CD14-positive monocyte (primary cell): Measurements from ENCODE around the gene APOBEC3H. TPM values are rescaled to one million over a fixed set of nuclear protein-coding genes. Genes with fewer than 3 reads are reported as not detected.

ENCODE experiments used
- DNase-seq, 3 donors: peaks; one replicate each; pipeline ENCODE4 v3.0.0-alpha.2; 2011 to 2022
- H2AFZ ChIP-seq: 2 replicates; pipeline ENCODE4 v1.6.0; 2012; ENCODE audit warnings: mild to moderate bottlenecking, low read depth, low read length, inconsistent platforms; ENCODE audit not compliant: insufficient read depth, poor library complexity, severe bottlenecking
- H3K27ac ChIP-seq, 2 donors: 1 replicate in 1 of 2; 2 replicates in 1 of 2; pipeline ENCODE4 v1.5.1; 2012 to 2013; ENCODE audit warnings: low read length in 2 of 2, control low read depth in 1 of 2, inconsistent platforms in 1 of 2, low read depth in 1 of 2, mild to moderate bottlenecking in 1 of 2
- H3K27me3 ChIP-seq, 2 donors: one replicate each; pipeline versions ENCODE4 v1.6.0 to v1.6.1; 2011 to 2013; ENCODE audit warnings: low read length in 2 of 2; ENCODE audit not compliant: control insufficient read depth in 2 of 2, insufficient read depth in 2 of 2
- H3K36me3 ChIP-seq, 2 donors: replicated peaks in 1 of 2; 1 replicate in 1 of 2; 2 replicates in 1 of 2; pipeline versions ENCODE4 v1.5.1 to v1.6.1; 2012 to 2013; ENCODE audit warnings: low read length in 2 of 2, control low read depth in 1 of 2, inconsistent platforms in 1 of 2, mild to moderate bottlenecking in 1 of 2; ENCODE audit not compliant: insufficient read depth in 2 of 2, control insufficient read depth in 1 of 2
- H3K4me1 ChIP-seq, 2 donors: 1 replicate in 1 of 2; 2 replicates in 1 of 2; pipeline versions ENCODE4 v1.5.1 to v1.6.1; 2012 to 2013; ENCODE audit warnings: low read length in 2 of 2, control low read depth in 1 of 2, inconsistent platforms in 1 of 2, mild to moderate bottlenecking in 1 of 2, moderate library complexity in 1 of 2; ENCODE audit not compliant: insufficient read depth in 2 of 2, control insufficient read depth in 1 of 2
- H3K4me2 ChIP-seq: replicated peaks from 2 replicates; pipeline ENCODE3; 2012; ENCODE audit warnings: low read length, moderate library complexity, mild to moderate bottlenecking; ENCODE audit not compliant: poor library complexity, severe bottlenecking; ENCODE audit errors: extremely low read depth
- H3K4me3 ChIP-seq, 3 experiments: fragments of 200-600 bp in 1 of 3; sonication (generic) in 1 of 3; replicated peaks in 1 of 3; 1 replicate in 2 of 3; 2 replicates in 1 of 3; pipeline ENCODE4 v1.5.1; 2011 to 2013; ENCODE audit warnings: low read length in 3 of 3, mild to moderate bottlenecking in 3 of 3, control low read depth in 2 of 3, low read depth in 2 of 3, inconsistent platforms in 1 of 3, moderate library complexity in 1 of 3
- H3K79me2 ChIP-seq: 2 replicates; pipeline ENCODE4 v1.6.0; 2012; ENCODE audit warnings: mild to moderate bottlenecking, control low read depth, inconsistent platforms, low read length, moderate library complexity; ENCODE audit not compliant: insufficient read depth
- H3K9ac ChIP-seq: 2 replicates; pipeline ENCODE4 v1.6.0; 2017; ENCODE audit warnings: low read length, mild to moderate bottlenecking; ENCODE audit not compliant: insufficient read depth, poor library complexity, severe bottlenecking
- H3K9me3 ChIP-seq, 2 donors: replicated peaks in 1 of 2; 1 replicate in 1 of 2; 2 replicates in 1 of 2; pipeline versions ENCODE4 v1.5.1 to v1.6.1; 2012 to 2013; ENCODE audit warnings: low read length in 2 of 2, control low read depth in 1 of 2; ENCODE audit not compliant: control insufficient read depth in 1 of 2, insufficient read depth in 1 of 2
- H4K20me1 ChIP-seq: 2 replicates; pipeline ENCODE4 v1.6.0; 2012; ENCODE audit warnings: mild to moderate bottlenecking, low read length, control low read depth, moderate library complexity; ENCODE audit not compliant: insufficient read depth
- H3K27ac Mint-ChIP-seq, 7 donors: one replicate each; pipeline ENCODE4 v1.8.0; 2020; ENCODE audit warnings: mild to moderate bottlenecking in 7 of 7, mixed read lengths in 7 of 7, moderate library complexity in 6 of 7, inconsistent platforms in 2 of 7
- H3K27me3 Mint-ChIP-seq, 3 donors: one replicate each; pipeline ENCODE4 v1.8.0; 2021 to 2022; ENCODE audit warnings: low read depth in 3 of 3, mild to moderate bottlenecking in 3 of 3, mixed read lengths in 3 of 3, moderate library complexity in 3 of 3, inconsistent platforms in 1 of 3
- H3K36me3 Mint-ChIP-seq, 2 donors: one replicate each; pipeline ENCODE4 v1.8.0; 2020; ENCODE audit warnings: mixed read lengths in 2 of 2, inconsistent platforms in 1 of 2, mild to moderate bottlenecking in 1 of 2
- H3K4me1 Mint-ChIP-seq: one replicate; pipeline ENCODE4 v1.8.0; 2020; ENCODE audit warnings: mild to moderate bottlenecking, mixed read lengths
- H3K4me3 Mint-ChIP-seq, 2 donors: one replicate each; pipeline ENCODE4 v1.8.0; 2020; ENCODE audit warnings: mild to moderate bottlenecking in 2 of 2, mixed read lengths in 2 of 2, moderate library complexity in 1 of 2
- H3K9me3 Mint-ChIP-seq, 7 donors: one replicate each; pipeline ENCODE4 v1.8.0; 2020 to 2022; ENCODE audit warnings: mixed read lengths in 7 of 7, mild to moderate bottlenecking in 6 of 7, moderate library complexity in 6 of 7, inconsistent platforms in 2 of 7
- WGBS: methylation state at CpG from one replicate; pipeline ENCODE4 v1.1.5; 2013; ENCODE audit warnings: missing lambda C conversion rate; ENCODE audit not compliant: insufficient coverage; 5-methylcytosine and 5-hydroxymethylcytosine counted together
- intact Hi-C, 2 donors: fragments of 100-400 bp; cut with micrococcal nuclease; formaldehyde crosslinking; loops; one replicate each; pipeline versions ENCODE4 v1.15.0 to v1.15.1; 2023
- polyA plus RNA-seq, 3 donors: library from polyadenylated mRNA; depleted of rRNA in 1 of 3; unstranded in 2 of 3; stranded (reverse) in 1 of 3; fragments of 300-500 nt in 2 of 3; fragments of >200 nt in 1 of 3; fragmentation: Illumina TruSeq in 2 of 3; gene quantifications; 1 replicate in 2 of 3; 2 replicates in 1 of 3; pipeline ENCODE4 v1.2.3, GENCODE V29; 2012 to 2021
- TF ChIP-seq, protein P1 (sequence below): fragments of 200-600 bp; IDR thresholded peaks from one replicate; pipeline ENCODE4 v1.8.0; 2022; ENCODE audit warnings: antibody characterized with exemption, mild to moderate bottlenecking

Gene APOBEC3H
- polyA plus RNA-seq, 3 donors: 0.28 TPM; not detected in 2

DNA sequence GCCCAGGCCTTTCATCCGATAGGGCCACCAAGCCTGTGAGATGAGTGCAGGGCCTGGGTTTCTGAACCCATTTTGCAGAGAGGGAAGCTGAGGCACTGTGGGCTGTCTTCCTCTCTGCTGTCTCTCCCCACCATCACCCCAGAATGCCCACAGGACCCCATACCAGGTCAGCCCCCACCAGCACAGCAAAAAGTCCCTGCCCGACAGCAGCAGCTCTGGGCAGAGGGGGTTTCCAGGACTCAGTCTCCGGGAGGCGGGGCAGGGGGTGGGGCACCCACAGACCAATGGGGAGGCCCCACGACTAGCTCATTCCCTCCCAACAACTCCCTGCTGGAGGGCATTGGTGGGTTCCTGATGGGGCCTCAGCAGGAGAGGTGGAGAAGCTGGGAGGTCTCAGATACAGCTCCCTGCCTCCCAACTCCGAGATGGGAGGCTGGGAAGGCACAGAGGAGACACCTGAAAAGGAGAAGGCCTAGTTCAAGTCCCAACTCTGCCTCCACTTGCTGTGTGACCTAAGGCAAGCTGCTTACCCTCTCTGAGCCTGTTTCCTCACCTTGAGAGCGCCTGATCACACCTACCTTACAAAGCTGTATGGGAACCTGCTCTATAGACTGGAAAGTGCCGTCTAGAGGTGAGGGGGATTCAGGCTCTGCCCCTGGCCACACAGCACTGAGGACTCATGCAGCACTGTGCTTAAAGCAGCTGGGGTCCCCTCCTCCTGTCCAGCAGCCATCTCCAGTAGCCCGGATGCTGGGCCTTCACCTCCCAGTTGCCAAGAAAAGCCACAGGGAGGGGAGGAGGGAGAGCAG is 51.9 kb downstream of the APOBEC3H start:
- Histone ChIP-seq H4K20me1 (no peaks in the 10 kb centered on the region), H2AFZ (no peak overlapping the region), H3K27me3 (peaks cover 9 to 11% of the 10 kb centered on the region in 2 donors), H3K27ac (no peak overlapping the region), H3K4me1 (peaks cover 37 to 47% of the 10 kb centered on the region in 2 donors), H3K9me3 (no peaks in the 10 kb centered on the region), H3K36me3 (peaks cover 2 to 20% of the 10 kb centered on the region in 2 donors), H3K4me2 (no peak overlapping the region), H3K4me3 (no peak overlapping the region), H3K9ac (no peak overlapping the region), H3K79me2 (no peaks in the 10 kb centered on the region)
- 93% methylated on average over 4 of the region's 9 CpGs for WGBS
- Mint-ChIP-seq H3K9me3 (peaks cover 0 to 6% (median 5%) of the 10 kb centered on the region in 7 donors), H3K27ac (peak overlapping the region in 2 of 7 donors; percentile 55 to 60), H3K4me1 (peaks cover 40% of the 10 kb centered on the region), H3K4me3 (no peak overlapping the region), H3K36me3 (peaks cover 8 to 16% of the 10 kb centered on the region in 2 donors), H3K27me3 (peaks cover 8 to 13% (median 12%) of the 10 kb centered on the region in 3 donors)
- TF ChIP-seq, protein P1, sequence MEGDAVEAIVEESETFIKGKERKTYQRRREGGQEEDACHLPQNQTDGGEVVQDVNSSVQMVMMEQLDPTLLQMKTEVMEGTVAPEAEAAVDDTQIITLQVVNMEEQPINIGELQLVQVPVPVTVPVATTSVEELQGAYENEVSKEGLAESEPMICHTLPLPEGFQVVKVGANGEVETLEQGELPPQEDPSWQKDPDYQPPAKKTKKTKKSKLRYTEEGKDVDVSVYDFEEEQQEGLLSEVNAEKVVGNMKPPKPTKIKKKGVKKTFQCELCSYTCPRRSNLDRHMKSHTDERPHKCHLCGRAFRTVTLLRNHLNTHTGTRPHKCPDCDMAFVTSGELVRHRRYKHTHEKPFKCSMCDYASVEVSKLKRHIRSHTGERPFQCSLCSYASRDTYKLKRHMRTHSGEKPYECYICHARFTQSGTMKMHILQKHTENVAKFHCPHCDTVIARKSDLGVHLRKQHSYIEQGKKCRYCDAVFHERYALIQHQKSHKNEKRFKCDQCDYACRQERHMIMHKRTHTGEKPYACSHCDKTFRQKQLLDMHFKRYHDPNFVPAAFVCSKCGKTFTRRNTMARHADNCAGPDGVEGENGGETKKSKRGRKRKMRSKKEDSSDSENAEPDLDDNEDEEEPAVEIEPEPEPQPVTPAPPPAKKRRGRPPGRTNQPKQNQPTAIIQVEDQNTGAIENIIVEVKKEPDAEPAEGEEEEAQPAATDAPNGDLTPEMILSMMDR: no peak
- intact Hi-C loops: no loop called here
- peak in 1 of 3 donors; percentile 40 for DNase-seq

DNA sequence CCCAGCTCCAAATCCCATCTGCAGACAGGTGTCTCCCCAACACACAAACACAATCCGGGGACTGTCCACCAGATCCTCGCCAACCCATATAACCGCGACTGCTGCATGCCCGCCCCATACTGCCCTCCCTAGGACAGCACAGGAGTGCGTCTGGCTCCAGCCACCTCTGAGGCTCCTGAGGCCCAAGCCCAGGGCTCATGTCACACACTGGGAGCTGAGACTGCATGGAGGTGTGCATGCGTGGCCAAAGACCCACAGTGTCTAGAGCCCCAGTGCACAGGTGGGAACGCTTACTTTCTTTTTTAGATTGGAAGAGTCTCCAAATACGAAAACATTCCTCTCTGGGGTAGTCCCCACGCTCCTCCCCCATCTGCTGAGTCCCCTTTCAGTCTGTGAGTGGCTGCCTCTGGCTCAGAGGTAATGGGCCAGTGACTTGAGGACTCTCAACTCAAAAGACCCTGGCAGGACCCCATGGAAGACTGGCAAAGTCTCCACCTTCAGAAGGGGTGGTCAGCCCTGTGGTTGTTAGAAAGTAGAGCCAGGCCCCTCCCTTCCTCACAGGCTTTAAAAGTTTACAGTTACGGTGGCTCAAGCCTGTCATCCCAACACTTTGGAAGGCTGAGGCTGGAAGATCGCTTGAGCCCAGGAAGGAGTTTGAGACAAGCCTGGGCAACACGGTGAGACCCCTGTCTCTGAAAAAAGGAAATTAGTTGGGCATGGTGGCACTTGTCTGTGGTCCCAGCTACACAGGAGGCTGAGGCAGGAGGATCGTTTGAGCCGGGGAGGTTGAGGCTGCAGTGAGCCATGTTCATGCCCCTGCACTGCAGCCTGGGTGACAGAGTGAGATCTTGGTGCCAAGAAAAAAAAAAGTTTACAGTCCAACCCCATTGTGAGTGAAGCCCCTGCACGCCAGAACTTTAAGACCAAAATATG is 53.1 kb downstream of the APOBEC3H start:
- TF ChIP-seq, protein P1: no peak
- Histone ChIP-seq H3K27ac (no peak overlapping the region), H3K27me3 (peaks cover 17 to 24% of the 10 kb centered on the region in 2 donors), H3K9me3 (no peaks in the 10 kb centered on the region), H3K9ac (no peak overlapping the region), H3K4me1 (peaks cover 26 to 34% of the 10 kb centered on the region in 2 donors), H3K4me3 (no peak overlapping the region), H3K4me2 (no peak overlapping the region), H3K79me2 (no peaks in the 10 kb centered on the region), H3K36me3 (peaks cover 2 to 20% of the 10 kb centered on the region in 2 donors), H4K20me1 (no peaks in the 10 kb centered on the region), H2AFZ (no peak overlapping the region)
- peak in 1 of 3 donors; percentile 4 for DNase-seq
- peaks cover 19 to 25% (median 23%) of the 10 kb centered on the region in 3 donors for H3K27me3 Mint-ChIP-seq
- 92% methylated on average over 13 of the region's 16 CpGs for WGBS
- H3K9me3 Mint-ChIP-seq: peaks cover 0 to 6% (median 5%) of the 10 kb centered on the region in 7 donors
- peaks cover 11 to 16% of the 10 kb centered on the region in 2 donors for H3K36me3 Mint-ChIP-seq
- H3K4me3 Mint-ChIP-seq: no peak overlapping the region
- peak overlapping the region in 2 of 7 donors; percentile 26 to 57 for H3K27ac Mint-ChIP-seq
- peaks cover 33% of the 10 kb centered on the region for H3K4me1 Mint-ChIP-seq
- intact Hi-C loops: loop anchor here (5.0 kb wide), 2 partner anchors 162 to 372 kb away; partner anchors contain the start of gene ATF4 (in 1 of the 2)
